B cell (primary cell): ENCODE data around the gene COL4A1. TPM values are rescaled to one million over a fixed set of nuclear protein-coding genes. Genes with fewer than 3 reads are reported as not detected.

Experiments used
- ATAC-seq: fragments of 200-7000 bp; cut with Tn5 transposase; one replicate; pipeline ENCODE4 v1.10.0; 2021; ENCODE audit warnings: low read depth, mild to moderate bottlenecking, moderate number of reproducible peaks, moderate library complexity
- CTCF ChIA-PET: fragments of 350-600 bp; sonication (Branson Sonifier 250); formaldehyde crosslinking; loops from one replicate; lab custom pipeline; 2021; ENCODE audit warnings: antibody characterized with exemption, inconsistent platforms; lab: Charles Lee
- POLR2A ChIA-PET: fragments of 350-600 bp; sonication (Branson Sonifier 250); formaldehyde crosslinking; loops from one replicate; lab custom pipeline; 2021; ENCODE audit warnings: antibody characterized with exemption; lab: Charles Lee
- DNase-seq: peaks from one replicate; pipeline ENCODE4 v3.0.0; 2013
- H2AFZ ChIP-seq: 2 replicates; pipeline ENCODE4 v1.6.1; 2012; ENCODE audit warnings: mild to moderate bottlenecking, low read depth, low read length; ENCODE audit not compliant: insufficient read depth, poor library complexity, severe bottlenecking
- H3K27ac ChIP-seq, 2 donors: 1 replicate in 1 of 2; 2 replicates in 1 of 2; pipeline ENCODE4 v1.5.1; 2012 to 2013; ENCODE audit warnings: low read length in 2 of 2, mild to moderate bottlenecking in 2 of 2, moderate library complexity in 1 of 2
- H3K27me3 ChIP-seq, 4 experiments: fragments of 200-600 bp in 1 of 4; sonication (generic) in 1 of 4; replicated peaks in 1 of 4; 1 replicate in 2 of 4; 2 replicates in 2 of 4; pipeline versions ENCODE4 v1.6.1 to v1.7.0; 2013 to 2016; ENCODE audit warnings: low read length in 3 of 4, mild to moderate bottlenecking in 2 of 4, mixed read lengths in 1 of 4, moderate library complexity in 1 of 4; ENCODE audit not compliant: insufficient read depth in 4 of 4, control insufficient read depth in 3 of 4; ENCODE audit errors: control extremely low read depth in 1 of 4
- H3K36me3 ChIP-seq, 2 experiments: replicated peaks in 1 of 2; 1 replicate in 1 of 2; 2 replicates in 1 of 2; pipeline versions ENCODE4 v1.6.1 to v1.7.1; 2013; ENCODE audit warnings: low read length in 1 of 2; ENCODE audit not compliant: insufficient read depth in 2 of 2, control insufficient read depth in 1 of 2; ENCODE audit errors: control extremely low read depth in 1 of 2, extremely low read depth in 1 of 2
- H3K4me1 ChIP-seq, 2 donors: fragments of 200-600 bp in 1 of 2; sonication (generic) in 1 of 2; 1 replicate in 1 of 2; 2 replicates in 1 of 2; pipeline versions ENCODE4 v1.5.1 to v1.6.1; 2013 to 2017; ENCODE audit warnings: low read length in 2 of 2; ENCODE audit not compliant: control insufficient read depth in 2 of 2, insufficient read depth in 2 of 2
- H3K4me2 ChIP-seq: replicated peaks from 2 replicates; pipeline ENCODE3; 2012; ENCODE audit warnings: mild to moderate bottlenecking, low read depth, low read length; ENCODE audit not compliant: poor library complexity, severe bottlenecking
- H3K4me3 ChIP-seq, 5 experiments: fragments of 200-600 bp in 1 of 5; sonication (generic) in 1 of 5; 1 replicate in 3 of 5; 2 replicates in 2 of 5; pipeline versions ENCODE4 v1.5.1 to v1.7.0; 2011 to 2016; ENCODE audit warnings: low read length in 4 of 5, mild to moderate bottlenecking in 4 of 5, low read depth in 2 of 5, control low read depth in 1 of 5, moderate library complexity in 1 of 5; ENCODE audit not compliant: insufficient read depth in 1 of 5; ENCODE audit errors: control extremely low read depth in 1 of 5, extremely low read depth in 1 of 5
- H3K79me2 ChIP-seq: fragments of 200-600 bp; sonication (generic); one replicate; pipeline ENCODE4 v1.6.0; 2016; ENCODE audit warnings: low read length; ENCODE audit not compliant: control insufficient read depth, insufficient read depth
- H3K9ac ChIP-seq: fragments of 200-600 bp; sonication (generic); 2 replicates; pipeline ENCODE4 v1.6.1; 2017; ENCODE audit warnings: mild to moderate bottlenecking, low read length, moderate library complexity
- H3K9me3 ChIP-seq, 3 donors: one replicate each; pipeline versions ENCODE4 v1.6.1 to v1.7.1; 2013; ENCODE audit warnings: low read length in 2 of 3; ENCODE audit not compliant: control insufficient read depth in 2 of 3, insufficient read depth in 1 of 3; ENCODE audit errors: control extremely low read depth in 1 of 3
- H4K20me1 ChIP-seq: 2 replicates; pipeline ENCODE4 v1.6.0; 2012; ENCODE audit warnings: mild to moderate bottlenecking, low read length; ENCODE audit not compliant: insufficient read depth, control insufficient read depth, poor library complexity, severe bottlenecking
- H3K27ac Mint-ChIP-seq: one replicate; pipeline ENCODE4 v1.8.0; 2021; ENCODE audit warnings: mixed read lengths
- H3K27me3 Mint-ChIP-seq: one replicate; pipeline ENCODE4 v1.8.0; 2021; ENCODE audit warnings: mixed read lengths
- H3K4me1 Mint-ChIP-seq: one replicate; pipeline ENCODE4 v1.8.0; 2021; ENCODE audit warnings: mixed read lengths
- H3K4me3 Mint-ChIP-seq: one replicate; pipeline ENCODE4 v1.8.0; 2021; ENCODE audit warnings: mixed read lengths
- H3K9me3 Mint-ChIP-seq: one replicate; pipeline ENCODE4 v1.8.0; 2022; ENCODE audit warnings: mixed read lengths; ENCODE audit not compliant: insufficient read depth
- CTCF ChIP-seq: fragments of 200-600 bp; IDR thresholded peaks from one replicate; pipeline ENCODE4 v1.8.0; 2022; ENCODE audit warnings: antibody characterized with exemption, mild to moderate bottlenecking
- EZH2 ChIP-seq: IDR thresholded peaks from 2 replicates; pipeline ENCODE4 v1.6.1; 2012; ENCODE audit warnings: borderline replicate concordance, low read depth, mild to moderate bottlenecking, moderate library complexity, low read length; ENCODE audit not compliant: insufficient read depth, poor library complexity, severe bottlenecking
- WGBS: methylation state at CpG from one replicate; pipeline ENCODE4 v1.1.5; 2013; ENCODE audit warnings: missing lambda C conversion rate; ENCODE audit not compliant: insufficient coverage; 5-methylcytosine and 5-hydroxymethylcytosine counted together
- intact Hi-C: fragments of 100-400 bp; cut with micrococcal nuclease; formaldehyde crosslinking; loops from one replicate; pipeline ENCODE4 v1.10.0; 2022
- polyA plus RNA-seq: library from polyadenylated mRNA; depleted of rRNA; stranded (reverse); fragments of >200 nt; gene quantifications from 2 replicates; pipeline ENCODE4 v1.2.3, GENCODE V29; 2012
- total RNA-seq, 2 donors: library from RNA; stranded (reverse); fragments of 120-200 nt in 1 of 2; gene quantifications; 1 replicate in 1 of 2; 2 replicates in 1 of 2; pipeline versions ENCODE4 v1.2.3 to v1.2.4, GENCODE V29; 2013 to 2022

COL4A1 gene
- total and polyA plus RNA-seq, 2 donors (not counting 1 experiment from before 2014, with no cell fraction given) = not detected

GRCh38 chr13:110197026-110197425, 109.9 kb downstream of the COL4A1 start:
- ChIA-PET POLR2A (no interaction called here), CTCF (no interaction called here)
- H3K27ac Mint-ChIP-seq = no peak overlapping the region
- H3K4me1 Mint-ChIP-seq = no peaks in the 10 kb centered on the region
- peaks cover 0 to 3% (median 0%) of the 10 kb centered on the region in 4 experiments for H3K27me3 ChIP-seq
- no peak overlapping the region for H3K4me3 ChIP-seq
- WGBS = 94% methylated on average over 3 of the region's 3 CpGs
- ATAC-seq = no peak
- H3K79me2 ChIP-seq = no peaks in the 10 kb centered on the region
- no peak for DNase-seq
- H3K27me3 Mint-ChIP-seq = peaks cover 19% of the 10 kb centered on the region
- no peaks in the 10 kb centered on the region for H4K20me1 ChIP-seq
- intact Hi-C loops = no loop called here
- H3K4me2 ChIP-seq = no peak overlapping the region
- H3K9me3 ChIP-seq = no peaks in the 10 kb centered on the region
- H2AFZ ChIP-seq = no peak overlapping the region
- H3K9ac ChIP-seq = no peak overlapping the region
- TF ChIP-seq EZH2 = no peak
- TF ChIP-seq CTCF = no peak
- no peak overlapping the region for H3K27ac ChIP-seq
- H3K9me3 Mint-ChIP-seq = no peaks in the 10 kb centered on the region
- H3K4me1 ChIP-seq = no peaks in the 10 kb centered on the region
- H3K4me3 Mint-ChIP-seq = no peak overlapping the region
- H3K36me3 ChIP-seq = no peaks in the 10 kb centered on the region

- POLR2A ChIA-PET = no interaction called here
- CTCF ChIA-PET = no interaction called here
- H3K9ac ChIP-seq = no peak overlapping the region
- H3K27me3 ChIP-seq = peaks cover 0 to 3% (median 0%) of the 10 kb centered on the region in 4 experiments
- ATAC-seq (no peak), DNase-seq (no peak)
- Mint-ChIP-seq H3K27ac (no peak overlapping the region), H3K27me3 (peaks cover 24% of the 10 kb centered on the region), H3K4me1 (no peaks in the 10 kb centered on the region), H3K9me3 (no peaks in the 10 kb centered on the region), H3K4me3 (no peak overlapping the region)
- H2AFZ ChIP-seq = no peak overlapping the region
- H4K20me1 ChIP-seq = no peaks in the 10 kb centered on the region
- TF ChIP-seq CTCF = no peak
- TF ChIP-seq EZH2 = no peak
- 92% methylated on average over 4 of the region's 8 CpGs for WGBS
- H3K9me3 ChIP-seq = no peaks in the 10 kb centered on the region
- no peak overlapping the region for H3K27ac ChIP-seq
- no peak overlapping the region for H3K4me2 ChIP-seq
- no peak overlapping the region for H3K4me3 ChIP-seq
- no peaks in the 10 kb centered on the region for H3K36me3 ChIP-seq
- no peaks in the 10 kb centered on the region for H3K79me2 ChIP-seq
- intact Hi-C loops = no loop called here
- H3K4me1 ChIP-seq = no peaks in the 10 kb centered on the region
These were observed 111.1 kb downstream of the COL4A1 start for GRCh38 chr13:110195547-110196485.
